GM12878 (cell line): Measurements from ENCODE around the gene HOXD10. TPM values are rescaled to one million over a fixed set of nuclear protein-coding genes. Genes with fewer than 3 reads are reported as not detected.

Experiments used
- ATAC-seq: fragments of 200-7000 bp; cut with Tn5 transposase; 3 replicates; pipeline ENCODE4 v1.9.1; 2020; ENCODE audit warnings: mild to moderate bottlenecking, moderate library complexity
- BruUV-seq: library from RNA; stranded (reverse); fragments of 400-500 nt; replicated peaks from 2 replicates; lab custom pipeline; 2021; lab: Mats Ljungman, UMichigan
- CTCF ChIA-PET: fragments of 300-600 bp; sonication (Branson Sonifier 250); formaldehyde crosslinking; extraction: SDS; loops from one replicate; lab custom pipeline; 2021; ENCODE audit warnings: inconsistent platforms; lab: Yijun Ruan, JAX
- POLR2A ChIA-PET: fragments of 350-600 bp; formaldehyde crosslinking; extraction: SDS; loops from one replicate; lab custom pipeline; 2021; ENCODE audit warnings: inconsistent platforms; lab: Charles Lee
- RAD21 ChIA-PET: fragments of 300-600 bp; sonication (Branson Sonifier 250); formaldehyde crosslinking; loops from one replicate; lab custom pipeline; 2023; ENCODE audit warnings: antibody characterized with exemption; ENCODE audit not compliant: unreplicated experiment; lab: Charles Lee
- SMC1A ChIA-PET: fragments of 300-600 bp; sonication (Branson Sonifier 250); formaldehyde crosslinking; loops from one replicate; lab custom pipeline; 2023; ENCODE audit not compliant: unreplicated experiment, uncharacterized antibody; lab: Charles Lee
- DNase-seq: peaks from one replicate; pipeline ENCODE4 v3.0.0-alpha.2; 2011; ENCODE audit warnings: low read depth, low spot score
- FAIRE-seq: peaks from 3 replicates; lab custom pipeline; 2011; peaks lifted over from hg19 to GRCh38; lab: Jason Lieb, UNC
- H2AFZ ChIP-seq: 2 replicates; pipeline ENCODE4 v1.6.0; 2011; ENCODE audit warnings: low read depth, low read length, control low read depth; ENCODE audit not compliant: control insufficient read depth
- H3K27ac ChIP-seq: 2 replicates; pipeline ENCODE4 v1.5.1; 2011; ENCODE audit warnings: control low read depth; ENCODE audit not compliant: control insufficient read depth, insufficient read depth
- H3K27me3 ChIP-seq, 2 experiments: replicated peaks in 1 of 2; 2 replicates each; pipeline versions ENCODE4 v1.6.0 to v1.6.1; 2011; ENCODE audit warnings: low read length in 1 of 2; ENCODE audit not compliant: control insufficient read depth in 2 of 2, insufficient read depth in 2 of 2
- H3K36me3 ChIP-seq, 2 experiments: 2 replicates each; pipeline ENCODE4 v1.5.1; 2011; ENCODE audit warnings: low read length in 1 of 2; ENCODE audit not compliant: control insufficient read depth in 2 of 2, insufficient read depth in 2 of 2
- H3K4me1 ChIP-seq: 2 replicates; pipeline ENCODE4 v1.6.1; 2011; ENCODE audit warnings: mild to moderate bottlenecking, low read length, moderate library complexity, mixed read lengths; ENCODE audit not compliant: control insufficient read depth, insufficient read depth
- H3K4me2 ChIP-seq: 2 replicates; pipeline ENCODE4 v1.6.0; 2011; ENCODE audit warnings: control low read depth; ENCODE audit not compliant: control insufficient read depth, insufficient read depth
- H3K4me3 ChIP-seq: fragments of 200-600 bp; sonication (generic); 2 replicates; pipeline ENCODE4 v1.5.1; 2016
- H3K79me2 ChIP-seq: 2 replicates; pipeline ENCODE4 v1.6.0; 2011; ENCODE audit warnings: low read length; ENCODE audit not compliant: control insufficient read depth, insufficient read depth
- H3K9ac ChIP-seq: 2 replicates; pipeline ENCODE4 v1.8.0; 2011; ENCODE audit warnings: low read length, control low read depth, mixed read lengths; ENCODE audit not compliant: control insufficient read depth, insufficient read depth
- H3K9me3 ChIP-seq: replicated peaks from 3 replicates; pipeline ENCODE4 v1.5.1; 2011; ENCODE audit warnings: mild to moderate bottlenecking, low read length; ENCODE audit not compliant: control insufficient read depth, insufficient read depth
- H4K20me1 ChIP-seq: 2 replicates; pipeline ENCODE4 v1.6.0; 2011; ENCODE audit not compliant: control insufficient read depth, insufficient read depth
- ATF3 ChIP-seq: IDR thresholded peaks from 2 replicates; pipeline ENCODE4 v1.6.1; 2011; ENCODE audit warnings: low read depth, mild to moderate bottlenecking, low read length, moderate library complexity, borderline replicate concordance; ENCODE audit errors: extremely low read depth
- BACH1 ChIP-seq: fragments of 450-650 bp; IDR thresholded peaks from 2 replicates; pipeline ENCODE4 v1.6.1; 2017; ENCODE audit warnings: mild to moderate bottlenecking, borderline replicate concordance
- BCL11A ChIP-seq: IDR thresholded peaks from 2 replicates; pipeline ENCODE4 v1.6.1; 2011; ENCODE audit warnings: low read depth, low read length
- DPF2 ChIP-seq: fragments of 450-650 bp; IDR thresholded peaks from 2 replicates; pipeline ENCODE4 v1.6.1; 2017; ENCODE audit warnings: mild to moderate bottlenecking
- EED ChIP-seq: sonication (generic); IDR thresholded peaks from 2 replicates; pipeline ENCODE4 v1.6.1; 2016; ENCODE audit warnings: antibody characterized with exemption, low read depth
- IKZF1 ChIP-seq: fragments of 450-650 bp; conservative IDR thresholded peaks from 2 replicates; pipeline ENCODE4 v1.6.1; 2017; ENCODE audit warnings: antibody characterized with exemption, mild to moderate bottlenecking
- LARP7 ChIP-seq: fragments of 450-650 bp; IDR thresholded peaks from 2 replicates; pipeline ENCODE4 v1.6.1; 2017; ENCODE audit warnings: mild to moderate bottlenecking
- MTA2 ChIP-seq: fragments of 450-650 bp; IDR thresholded peaks from 2 replicates; pipeline ENCODE4 v1.6.1; 2016; ENCODE audit warnings: low read depth, mild to moderate bottlenecking, moderate library complexity
- NFYA ChIP-seq: IDR thresholded peaks from 2 replicates; pipeline ENCODE4 v1.6.1; 2011; ENCODE audit warnings: low read depth, mild to moderate bottlenecking, low read length, improper control_type of control experiment, borderline replicate concordance
- PAX8 ChIP-seq: fragments of 450-650 bp; IDR thresholded peaks from 2 replicates; pipeline ENCODE4 v1.6.1; 2017; ENCODE audit warnings: mild to moderate bottlenecking, moderate library complexity
- POU2F2 ChIP-seq: IDR thresholded peaks from 3 replicates; pipeline ENCODE4 v1.6.1; 2011; ENCODE audit warnings: low read depth, mild to moderate bottlenecking, low read length, borderline replicate concordance
- RELB ChIP-seq: fragments of 450-650 bp; IDR thresholded peaks from 2 replicates; pipeline ENCODE4 v1.6.1; 2017; ENCODE audit warnings: low read depth, mild to moderate bottlenecking, moderate library complexity
- SMAD5 ChIP-seq: IDR thresholded peaks from 2 replicates; pipeline ENCODE4 v1.6.1; 2016; ENCODE audit warnings: antibody characterized with exemption, low read depth
- TCF12 ChIP-seq: IDR thresholded peaks from 2 replicates; pipeline ENCODE4 v1.6.1; 2011; ENCODE audit warnings: low read depth, mild to moderate bottlenecking, low read length
- YBX1 ChIP-seq: fragments of 450-650 bp; IDR thresholded peaks from 2 replicates; pipeline ENCODE4 v1.6.1; 2016; ENCODE audit warnings: antibody characterized with exemption
- ZBTB4 ChIP-seq: fragments of 450-650 bp; formaldehyde crosslinking; IDR thresholded peaks from 2 replicates; pipeline ENCODE4 v1.4.0; 2022; ENCODE audit warnings: mild to moderate bottlenecking, moderate library complexity
- WGBS: methylation state at CpG from one replicate; pipeline ENCODE4 v1.1.6; 2016; ENCODE audit warnings: low lambda C conversion rate; ENCODE audit not compliant: insufficient replicate concordance, insufficient coverage; ENCODE audit errors: missing lambda C conversion rate; 5-methylcytosine and 5-hydroxymethylcytosine counted together
- in situ Hi-C: fragments of 300-500 bp; cut with MboI; formaldehyde crosslinking; loops from 9 replicates; pipeline ENCODE4 v1.14.3; 2018; ENCODE audit warnings: mixed read lengths
- intact Hi-C: fragments of 100-400 bp; cut with micrococcal nuclease; formaldehyde crosslinking; loops from one replicate; pipeline ENCODE4 v1.14.2; 2022; ENCODE audit not compliant: unreplicated experiment
- polyA plus RNA-seq, 11 experiments: library from polyadenylated mRNA; depleted of rRNA in 4 of 11; unstranded in 6 of 11; stranded (reverse) in 5 of 11; fragments of >200 nt; fragmentation: Nextera tagmentation in 4 of 11; fragmentation: Illumina TruSeq in 1 of 11; extraction: Ambion mirVana in 4 of 11; extraction: Trizol in 1 of 11; gene quantifications; 1 replicate in 1 of 11; 2 replicates in 10 of 11; pipeline versions ENCODE4 v1.2.1 to v1.2.3, GENCODE V29; 2011 to 2016; ENCODE audit warnings: inconsistent platforms in 2 of 11, missing spikeins in 2 of 11, low read depth in 1 of 11
- total RNA-seq, 4 experiments: library from RNA; depleted of rRNA in 3 of 4; stranded (reverse); fragments of >200 nt in 3 of 4; fragmentation: Illumina TruSeq in 1 of 4; extraction: Trizol in 1 of 4; gene quantifications; 2 replicates each; pipeline versions ENCODE4 v1.2.1 to v1.2.3, GENCODE V29; 2013 to 2021
- TF ChIP-seq, protein P1 (sequence below): fragments of 450-650 bp; IDR thresholded peaks from 2 replicates; pipeline ENCODE4 v1.6.1; 2017; ENCODE audit warnings: mild to moderate bottlenecking, moderate library complexity

The HOXD10 gene
- total and polyA plus RNA-seq, 10 of the 15 experiments (the other 5 are each of a cell fraction or from before 2014, with no cell fraction given): not detected

- Histone ChIP-seq H3K79me2 (no peaks in the 10 kb centered on the region), H2AFZ (no peak overlapping the region), H3K4me1 (no peaks in the 10 kb centered on the region), H3K27ac (no peak overlapping the region), H3K4me2 (no peak overlapping the region), H3K9me3 (peaks cover 3% of the 10 kb centered on the region; the same call in 1 of the 3 replicates), H4K20me1 (no peaks in the 10 kb centered on the region), H3K4me3 (no peak overlapping the region), H3K27me3 (peaks cover 18 to 39% of the 10 kb centered on the region in 2 experiments), H3K36me3 (no peaks in the 10 kb centered on the region), H3K9ac (no peak overlapping the region)
- WGBS: 38% methylated on average over 21 of the region's 25 CpGs
- POLR2A ChIA-PET: no interaction called here
- in situ Hi-C loops: no loop called here
- FAIRE-seq (no peak), ATAC-seq (no peak), DNase-seq (no peak)
- no TSS peak for BruUV-seq
- RAD21 ChIA-PET: no interaction called here
- SMC1A ChIA-PET: no interaction called here
- intact Hi-C loops: no loop called here
- CTCF ChIA-PET: no interaction called here
- TF ChIP-seq BCL11A (no peak), POU2F2 (no peak), DPF2 (no peak), BACH1 (no peak), ATF3 (no peak), SMAD5 (no peak), IKZF1 (no peak), EED (no peak), ZBTB4 (CRISPR knock-in tag) (no peak), NFYA (no peak), RELB (no peak), LARP7 (no peak), MTA2 (no peak), PAX8 (no peak), YBX1 (no peak), TCF12 (no peak)
- TF ChIP-seq, protein P1, sequence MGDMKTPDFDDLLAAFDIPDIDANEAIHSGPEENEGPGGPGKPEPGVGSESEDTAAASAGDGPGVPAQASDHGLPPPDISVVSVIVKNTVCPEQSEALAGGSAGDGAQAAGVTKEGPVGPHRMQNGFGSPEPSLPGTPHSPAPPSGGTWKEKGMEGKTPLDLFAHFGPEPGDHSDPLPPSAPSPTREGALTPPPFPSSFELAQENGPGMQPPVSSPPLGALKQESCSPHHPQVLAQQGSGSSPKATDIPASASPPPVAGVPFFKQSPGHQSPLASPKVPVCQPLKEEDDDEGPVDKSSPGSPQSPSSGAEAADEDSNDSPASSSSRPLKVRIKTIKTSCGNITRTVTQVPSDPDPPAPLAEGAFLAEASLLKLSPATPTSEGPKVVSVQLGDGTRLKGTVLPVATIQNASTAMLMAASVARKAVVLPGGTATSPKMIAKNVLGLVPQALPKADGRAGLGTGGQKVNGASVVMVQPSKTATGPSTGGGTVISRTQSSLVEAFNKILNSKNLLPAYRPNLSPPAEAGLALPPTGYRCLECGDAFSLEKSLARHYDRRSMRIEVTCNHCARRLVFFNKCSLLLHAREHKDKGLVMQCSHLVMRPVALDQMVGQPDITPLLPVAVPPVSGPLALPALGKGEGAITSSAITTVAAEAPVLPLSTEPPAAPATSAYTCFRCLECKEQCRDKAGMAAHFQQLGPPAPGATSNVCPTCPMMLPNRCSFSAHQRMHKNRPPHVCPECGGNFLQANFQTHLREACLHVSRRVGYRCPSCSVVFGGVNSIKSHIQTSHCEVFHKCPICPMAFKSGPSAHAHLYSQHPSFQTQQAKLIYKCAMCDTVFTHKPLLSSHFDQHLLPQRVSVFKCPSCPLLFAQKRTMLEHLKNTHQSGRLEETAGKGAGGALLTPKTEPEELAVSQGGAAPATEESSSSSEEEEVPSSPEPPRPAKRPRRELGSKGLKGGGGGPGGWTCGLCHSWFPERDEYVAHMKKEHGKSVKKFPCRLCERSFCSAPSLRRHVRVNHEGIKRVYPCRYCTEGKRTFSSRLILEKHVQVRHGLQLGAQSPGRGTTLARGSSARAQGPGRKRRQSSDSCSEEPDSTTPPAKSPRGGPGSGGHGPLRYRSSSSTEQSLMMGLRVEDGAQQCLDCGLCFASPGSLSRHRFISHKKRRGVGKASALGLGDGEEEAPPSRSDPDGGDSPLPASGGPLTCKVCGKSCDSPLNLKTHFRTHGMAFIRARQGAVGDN: no peak
These were observed 11.4 kb upstream of the HOXD10 start for GRCh38 chr2:176105078-176105729.
